HAP-1 (cell line): Measurements from ENCODE around the gene ZSCAN31.

Experiments used
- DNase-seq, 2 experiments: peaks; one replicate each; pipeline ENCODE4 v3.0.0-alpha.2; 2016 to 2020; ENCODE audit warnings: low spot score in 2 of 2
- H3K27me3 ChIP-seq: fragments of 250-450 bp; sonication (Bioruptor Pico); 2 replicates; pipeline ENCODE4 v1.5.1; 2020; ENCODE audit warnings: low read depth, mild to moderate bottlenecking, moderate library complexity
- H3K36me3 ChIP-seq: fragments of 250-450 bp; sonication (Bioruptor Pico); replicated peaks from 2 replicates; pipeline ENCODE4 v1.5.1; 2020; ENCODE audit warnings: mild to moderate bottlenecking
- H3K4me1 ChIP-seq: fragments of 250-450 bp; sonication (Bioruptor Pico); 2 replicates; pipeline ENCODE4 v1.5.1; 2020; ENCODE audit warnings: mild to moderate bottlenecking
- H3K4me3 ChIP-seq: fragments of 250-450 bp; sonication (Bioruptor Pico); 2 replicates; pipeline ENCODE4 v1.5.1; 2020; ENCODE audit warnings: mild to moderate bottlenecking, moderate library complexity
- H3K9me3 ChIP-seq: fragments of 250-450 bp; sonication (Bioruptor Pico); 2 replicates; pipeline ENCODE4 v1.5.1; 2020; ENCODE audit warnings: mild to moderate bottlenecking, moderate library complexity
- in situ Hi-C: fragments of 300-500 bp; cut with MboI; formaldehyde crosslinking; loops from 3 replicates; pipeline ENCODE4 v1.14.3; 2020; ENCODE audit warnings: low sequenced_read_pairs, inconsistent platforms, mixed read lengths

The ZSCAN31 gene

DNA sequence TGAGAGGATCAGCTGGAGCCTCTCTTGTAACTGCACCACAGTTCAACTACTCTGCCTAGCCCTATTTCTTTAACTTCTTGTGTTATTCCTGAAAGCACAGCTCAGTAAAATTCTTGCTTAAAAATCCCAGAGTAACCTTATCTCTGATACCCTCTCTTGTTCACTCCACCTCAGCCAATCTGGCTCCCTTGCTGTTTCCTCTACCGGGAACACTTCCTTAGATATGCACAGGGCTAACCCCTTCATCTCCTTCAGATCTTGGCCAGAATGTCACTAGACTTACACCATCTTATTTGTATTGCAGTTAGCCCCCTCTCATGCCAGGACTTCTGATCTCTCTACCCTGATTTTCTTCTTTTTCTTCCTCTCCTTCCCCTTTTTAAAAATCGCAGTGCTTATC, 11.2 kb upstream of the ZSCAN31 start:
- no peak overlapping the region for H3K4me3 ChIP-seq
- no peaks in the 10 kb centered on the region for H3K36me3 ChIP-seq
- no peaks in the 10 kb centered on the region for H3K4me1 ChIP-seq
- no peaks in the 10 kb centered on the region for H3K9me3 ChIP-seq
- H3K27me3 ChIP-seq = peaks cover 21% of the 10 kb centered on the region
- no peak for DNase-seq
- in situ Hi-C loops = no loop called here

DNA sequence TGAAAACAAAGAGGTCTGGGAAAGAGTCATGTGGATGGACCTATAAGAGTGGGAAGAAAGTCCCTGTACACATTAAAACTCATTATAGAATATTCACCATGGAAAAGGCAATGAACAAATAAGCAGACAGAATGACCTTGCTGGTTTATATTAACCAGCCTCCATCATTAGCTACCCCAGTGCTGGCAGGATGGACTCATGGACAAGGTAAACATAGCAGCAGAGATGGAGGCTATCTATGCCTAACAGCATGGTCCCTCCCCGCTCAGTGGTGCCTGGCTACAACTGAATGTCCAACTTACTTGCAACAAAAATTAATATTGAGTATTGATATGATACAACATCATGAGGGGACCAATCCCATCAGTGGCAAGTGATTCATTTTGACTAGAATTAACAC, 9.3 kb upstream of the ZSCAN31 start:
- in situ Hi-C loops = no loop called here
- Histone ChIP-seq H3K27me3 (peaks cover 21% of the 10 kb centered on the region), H3K4me1 (no peaks in the 10 kb centered on the region), H3K4me3 (no peak overlapping the region), H3K36me3 (no peaks in the 10 kb centered on the region), H3K9me3 (no peaks in the 10 kb centered on the region)
- DNase-seq = no peak

DNA sequence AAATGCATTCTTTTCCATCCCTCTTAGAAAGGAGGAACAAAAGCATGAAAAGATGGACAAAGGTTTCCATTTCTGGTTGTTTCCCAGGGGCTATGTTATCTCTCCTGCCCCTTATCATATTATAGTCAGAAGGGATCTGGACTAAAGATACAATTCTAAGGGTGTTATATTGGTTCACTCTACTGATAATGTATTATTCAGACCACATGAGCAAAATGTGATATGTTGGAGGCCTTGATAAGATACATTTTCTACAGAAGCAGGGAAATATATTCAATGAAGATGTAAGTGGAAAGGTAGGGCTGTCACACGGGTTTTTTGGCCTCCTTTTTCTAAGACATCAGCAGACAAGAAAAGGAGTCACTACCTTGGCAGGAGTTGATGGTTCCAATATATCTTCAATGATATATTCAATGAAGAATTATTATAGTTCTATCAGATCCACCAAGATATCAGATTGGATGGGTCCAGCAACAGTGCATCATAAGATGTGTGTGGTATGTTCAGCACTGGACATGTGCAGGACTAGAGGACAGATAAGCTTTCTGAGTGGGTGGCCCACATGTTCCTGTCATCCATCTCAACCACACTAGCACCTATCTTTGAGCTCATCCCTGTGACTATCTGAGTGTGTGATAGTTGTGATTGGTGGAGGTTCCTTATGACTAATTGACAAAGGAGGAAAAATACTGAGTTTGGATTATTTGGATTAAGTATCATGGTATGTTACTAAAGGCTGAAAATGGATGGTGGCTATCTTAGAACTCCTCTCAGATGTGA, 8.1 kb upstream of the ZSCAN31 start:
- Histone ChIP-seq H3K27me3 (peaks cover 21% of the 10 kb centered on the region), H3K36me3 (no peaks in the 10 kb centered on the region), H3K4me3 (no peak overlapping the region), H3K4me1 (no peaks in the 10 kb centered on the region), H3K9me3 (no peaks in the 10 kb centered on the region)
- DNase-seq = no peak
- in situ Hi-C loops = no loop called here

- DNase-seq = no peak
- in situ Hi-C loops = no loop called here
- H3K4me1 ChIP-seq = no peaks in the 10 kb centered on the region
Observed at GRCh38 chr6:28340310-28341095, 4.6 kb upstream of the ZSCAN31 start.

GRCh38 chr6:28337121-28337520, 1.2 kb upstream of the ZSCAN31 start:
- Histone ChIP-seq H3K4me1 (peaks cover 16% of the 10 kb centered on the region), H3K4me3 (no peak overlapping the region), H3K36me3 (no peaks in the 10 kb centered on the region), H3K27me3 (no peaks in the 10 kb centered on the region), H3K9me3 (no peaks in the 10 kb centered on the region)
- no peak for DNase-seq
- in situ Hi-C loops = no loop called here

More at GRCh38 chr6:28340310-28341095, 4.6 kb upstream of the ZSCAN31 start:
- H3K27me3 ChIP-seq = peaks cover 2% of the 10 kb centered on the region; the same call in 1 of the 2 replicates
- H3K9me3 ChIP-seq = no peaks in the 10 kb centered on the region
- H3K4me3 ChIP-seq = no peak overlapping the region
- no peaks in the 10 kb centered on the region for H3K36me3 ChIP-seq

DNA sequence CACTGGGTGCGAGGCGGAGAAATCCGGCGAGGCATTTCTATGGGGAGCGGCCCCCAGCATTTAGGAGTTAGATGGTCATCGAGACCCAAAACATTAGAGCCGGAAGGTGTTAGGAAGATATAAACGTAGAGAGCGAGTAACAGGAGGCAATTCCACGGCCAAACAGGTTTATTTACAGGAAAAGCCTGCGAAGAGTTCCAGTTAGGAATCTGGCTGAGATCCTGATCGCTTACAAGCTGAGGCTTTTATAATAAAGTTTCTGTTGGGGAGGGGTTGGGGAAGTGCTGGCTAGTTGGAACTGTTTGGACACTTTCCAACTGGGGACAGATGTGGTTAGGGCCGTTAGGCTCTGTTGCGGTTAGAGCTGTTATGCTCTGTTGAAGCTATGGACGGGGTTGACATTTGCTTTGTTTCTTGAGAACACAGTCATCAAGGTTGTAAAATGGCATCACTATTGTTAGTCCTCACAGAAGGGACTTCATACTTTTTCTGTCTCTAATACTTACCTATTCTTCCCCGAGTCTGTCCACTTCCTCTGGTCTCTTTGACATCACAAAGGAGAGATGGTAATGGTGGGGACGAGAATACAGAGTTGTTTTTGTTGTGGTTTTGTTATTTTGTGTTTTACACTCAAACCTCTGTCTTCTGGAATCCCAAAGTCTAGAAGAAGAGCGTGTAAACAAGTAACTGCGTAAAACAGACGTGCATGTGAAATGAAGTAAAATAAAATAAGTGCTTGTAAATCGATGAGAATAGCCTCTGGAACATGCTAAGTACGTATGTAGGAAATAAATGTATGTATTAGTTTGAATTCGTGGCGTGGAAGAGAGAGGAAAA, 554 bp upstream of the ZSCAN31 start:
- Histone ChIP-seq H3K4me1 (peaks cover 16% of the 10 kb centered on the region), H3K36me3 (no peaks in the 10 kb centered on the region), H3K9me3 (no peaks in the 10 kb centered on the region), H3K27me3 (no peaks in the 10 kb centered on the region), H3K4me3 (peak overlapping the region; percentile 63)
- in situ Hi-C loops = no loop called here
- peak in 1 of 2 experiments; percentile 32 for DNase-seq

GRCh38 chr6:28335040-28335563, 846 bp downstream of the ZSCAN31 start:
- no peak for DNase-seq
- Histone ChIP-seq H3K9me3 (no peaks in the 10 kb centered on the region), H3K4me1 (peaks cover 16% of the 10 kb centered on the region), H3K4me3 (peak overlapping the region; percentile 63), H3K27me3 (no peaks in the 10 kb centered on the region), H3K36me3 (no peaks in the 10 kb centered on the region)
- in situ Hi-C loops = no loop called here

DNA sequence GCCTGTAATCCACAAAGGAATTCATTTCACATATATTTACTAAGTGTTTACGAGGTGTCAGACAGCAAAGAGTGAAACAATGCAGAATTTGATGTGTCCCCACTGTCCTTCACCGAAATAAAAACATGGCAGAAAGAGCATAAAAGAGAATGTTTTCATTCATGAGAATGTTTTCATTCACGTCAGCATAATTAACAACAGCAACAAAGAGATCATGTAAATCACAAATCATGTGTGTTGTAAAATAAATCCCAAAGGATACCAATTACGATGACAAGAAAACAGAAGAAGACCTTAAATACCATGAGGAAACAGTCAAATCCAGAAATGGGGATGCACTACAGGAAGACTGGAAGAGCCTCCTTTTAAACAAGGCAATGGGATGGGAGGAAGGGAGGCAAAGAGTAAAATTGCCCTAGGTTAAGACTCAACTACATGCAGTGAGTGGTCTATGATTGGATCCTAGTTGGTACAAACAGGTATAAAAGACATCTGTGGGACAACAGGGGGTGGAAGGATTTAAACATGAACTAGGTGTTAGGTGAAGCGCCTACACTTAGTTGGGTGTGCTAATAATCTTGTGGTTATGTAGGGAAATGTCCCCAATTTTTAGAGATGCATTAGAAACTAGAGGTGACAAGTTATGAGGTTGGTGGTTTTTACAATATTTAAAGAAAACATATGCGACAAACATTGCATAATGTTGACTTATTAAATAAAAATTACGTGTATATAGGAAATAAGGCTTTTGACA, 1.5 kb downstream of the ZSCAN31 start:
- H3K27me3 ChIP-seq = no peaks in the 10 kb centered on the region
- peaks cover 16% of the 10 kb centered on the region for H3K4me1 ChIP-seq
- in situ Hi-C loops = no loop called here
- no peak for DNase-seq
- H3K36me3 ChIP-seq = no peaks in the 10 kb centered on the region
- no peak overlapping the region; the same call in 1 of the 2 replicates for H3K4me3 ChIP-seq
- H3K9me3 ChIP-seq = no peaks in the 10 kb centered on the region

DNA sequence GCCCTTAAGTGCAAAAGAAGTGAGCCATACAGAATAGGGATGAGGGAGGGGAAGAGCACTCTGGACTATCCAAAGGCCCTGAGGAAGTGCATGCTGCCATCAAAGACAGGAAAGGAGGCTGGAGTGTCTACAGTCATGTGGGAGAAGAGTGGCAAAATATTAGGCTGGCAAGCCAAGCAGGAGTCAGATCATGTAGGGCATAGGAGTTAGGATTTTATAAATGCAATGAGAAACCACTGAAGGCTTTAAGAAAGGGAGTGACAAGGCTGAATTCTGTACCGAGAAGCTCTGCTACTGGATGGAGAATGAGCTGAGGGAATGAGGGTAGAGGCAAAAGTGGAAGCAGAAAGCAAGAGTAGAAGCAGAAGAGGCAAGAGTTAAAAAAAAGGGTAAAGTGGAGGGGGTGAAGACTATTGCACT, 2.3 kb downstream of the ZSCAN31 start:
- no peaks in the 10 kb centered on the region for H3K9me3 ChIP-seq
- peaks cover 16% of the 10 kb centered on the region for H3K4me1 ChIP-seq
- no peaks in the 10 kb centered on the region for H3K27me3 ChIP-seq
- H3K4me3 ChIP-seq = no peak overlapping the region
- H3K36me3 ChIP-seq = no peaks in the 10 kb centered on the region
- in situ Hi-C loops = no loop called here
- no peak for DNase-seq

- in situ Hi-C loops = no loop called here
- H3K4me3 ChIP-seq = no peak overlapping the region
- no peak for DNase-seq
Observed at GRCh38 chr6:28333047-28333446, 2.9 kb downstream of the ZSCAN31 start.

GRCh38 chr6:28330041-28330440, 5.9 kb downstream of the ZSCAN31 start:
- in situ Hi-C loops = no loop called here
- H3K27me3 ChIP-seq = no peaks in the 10 kb centered on the region
- no peak for DNase-seq
- peaks cover 13% of the 10 kb centered on the region for H3K4me1 ChIP-seq
- no peak overlapping the region for H3K4me3 ChIP-seq
- H3K36me3 ChIP-seq = no peaks in the 10 kb centered on the region
- H3K9me3 ChIP-seq = peaks cover 6% of the 10 kb centered on the region; the same call in 1 of the 2 replicates

More at GRCh38 chr6:28333047-28333446, 2.9 kb downstream of the ZSCAN31 start:
- Histone ChIP-seq H3K27me3 (no peaks in the 10 kb centered on the region), H3K9me3 (no peaks in the 10 kb centered on the region), H3K4me1 (peaks cover 16% of the 10 kb centered on the region), H3K36me3 (no peaks in the 10 kb centered on the region)

DNA sequence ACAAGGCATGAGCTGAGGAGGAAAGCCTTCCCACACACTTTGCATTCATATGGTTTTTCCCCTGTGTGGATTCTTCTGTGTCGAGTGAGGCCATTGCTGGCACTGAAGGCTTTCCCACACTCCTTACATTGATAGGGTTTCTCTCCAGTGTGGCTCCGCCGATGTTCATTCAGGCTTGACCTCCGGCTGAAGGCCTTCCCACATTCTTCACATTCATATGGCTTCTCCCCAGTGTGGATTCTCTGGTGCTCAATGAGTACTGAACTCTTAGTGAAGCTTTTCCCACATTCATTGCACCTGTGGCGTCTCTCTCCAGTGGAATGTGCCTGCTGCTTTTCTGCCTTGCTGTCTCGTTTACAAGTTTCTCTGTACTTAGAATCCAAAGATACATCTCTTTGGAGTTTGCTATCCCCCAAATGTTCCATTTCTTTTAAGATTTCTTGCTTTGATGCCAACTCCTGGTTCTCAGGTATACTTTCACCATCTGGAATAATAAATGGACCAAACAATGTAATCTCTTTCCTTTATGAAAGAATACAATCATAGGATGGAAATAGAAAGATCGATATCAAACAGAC, 9.5 kb downstream of the ZSCAN31 start:
- in situ Hi-C loops = no loop called here
- H3K4me1 ChIP-seq = no peaks in the 10 kb centered on the region
- no peaks in the 10 kb centered on the region for H3K36me3 ChIP-seq
- H3K27me3 ChIP-seq = no peaks in the 10 kb centered on the region
- no peak for DNase-seq
- peaks cover 6% of the 10 kb centered on the region; the same call in 1 of the 2 replicates for H3K9me3 ChIP-seq
- H3K4me3 ChIP-seq = no peak overlapping the region
